ENCODE measurements around the gene SREBF1. TPM values are rescaled to one million over a fixed set of nuclear protein-coding genes. Genes with fewer than 3 reads are reported as not detected.

SREBF1 gene
- total and polyA plus RNA-seq, 10 of the 15 experiments (the other 5 are each of a cell fraction or from before 2014, with no cell fraction given) = 1.4 to 84.6 (median 20.4) TPM

GRCh38 chr17:17798573-17799255 is 38.1 kb downstream of the SREBF1 start:
- 83% methylated on average over 16 of the region's 16 CpGs for WGBS (ENCODE audit: insufficient coverage, insufficient replicate concordance, low lambda C conversion rate, missing lambda C conversion rate)
- DNase-seq (ENCODE audit: low read depth, low spot score) (no peak), FAIRE-seq (no peak), ATAC-seq (no peak)
- H3K4me3 ChIP-seq = no peak overlapping the region
- no peaks in the 10 kb centered on the region for H3K4me1 ChIP-seq (ENCODE audit: control insufficient read depth, insufficient read depth, low read length)
- H3K27ac ChIP-seq (ENCODE audit: control insufficient read depth, insufficient read depth) = no peak overlapping the region
- H3K9me3 ChIP-seq (replicated peaks; ENCODE audit: control insufficient read depth, insufficient read depth, low read length) = no peaks in the 10 kb centered on the region
- no peaks in the 10 kb centered on the region for H3K79me2 ChIP-seq (ENCODE audit: control insufficient read depth, insufficient read depth, low read length)
- ChIA-PET SMC1A (ENCODE audit: uncharacterized antibody, unreplicated experiment) (no interaction called here), RAD21 (ENCODE audit: unreplicated experiment) (no interaction called here), CTCF (interaction anchor here (0.6 to 0.7 kb wide), 2 partner anchors 12 to 93 kb away, joined by 3 read pairs; no protein-coding TSS in a partner anchor), POLR2A (no interaction called here)
- peaks cover 0 to 46% of the 10 kb centered on the region in 2 experiments for H3K36me3 ChIP-seq (ENCODE audit: control insufficient read depth in 2 of 2, insufficient read depth in 2 of 2, low read length in 1 of 2)
- no peak overlapping the region for H3K4me2 ChIP-seq (ENCODE audit: control insufficient read depth, insufficient read depth)
- in situ Hi-C loops (cut with MboI) (no loop called here), intact Hi-C loops (cut with micrococcal nuclease; ENCODE audit: unreplicated experiment) (no loop called here)
- H3K27me3 ChIP-seq (replicated peaks in 1 of 2; ENCODE audit: control insufficient read depth in 2 of 2, insufficient read depth in 2 of 2, low read length in 1 of 2) = no peaks in the 10 kb centered on the region
- TF ChIP-seq SUPT20H (IDR thresholded peaks at IDR 0.05; ENCODE audit: borderline replicate concordance, control insufficient read depth, low read depth, low read length) (no peak), RBBP5 (conservative IDR thresholded peaks at IDR 0.05) (no peak), RUNX3 (IDR thresholded peaks at IDR 0.05; ENCODE audit: low read length) (no peak), BCLAF1 (IDR thresholded peaks at IDR 0.05) (no peak), ZBTB4 (CRISPR knock-in tag; IDR thresholded peaks at IDR 0.05) (no peak), SKIL (IDR thresholded peaks at IDR 0.05; ENCODE audit: low read depth, poor library complexity, severe bottlenecking) (no peak), RFX5 (IDR thresholded peaks at IDR 0.05; ENCODE audit: low read depth, low read length) (no peak), HSF1 (IDR thresholded peaks at IDR 0.05; ENCODE audit: low read depth, low read length) (no peak), SMARCA5 (IDR thresholded peaks at IDR 0.05) (no peak)
- H3K9ac ChIP-seq (ENCODE audit: control insufficient read depth, insufficient read depth, low read length) = no peak overlapping the region
- no peaks in the 10 kb centered on the region for H4K20me1 ChIP-seq (ENCODE audit: control insufficient read depth, insufficient read depth)
- H2AFZ ChIP-seq (ENCODE audit: control insufficient read depth, low read depth, low read length) = no peak overlapping the region
- BruUV-seq (replicated peaks) = no TSS peak

Measured in GM12878 (cell line).